GM11168 (cell line): Measurements from ENCODE around the gene RAB33A.

Experiments used
- in situ Hi-C: fragments of 300-500 bp; cut with MboI; formaldehyde crosslinking; loops from one replicate; pipeline ENCODE4 v1.12.0; 2022; ENCODE audit warnings: low sequenced_read_pairs; ENCODE audit not compliant: unreplicated experiment

RAB33A gene

DNA sequence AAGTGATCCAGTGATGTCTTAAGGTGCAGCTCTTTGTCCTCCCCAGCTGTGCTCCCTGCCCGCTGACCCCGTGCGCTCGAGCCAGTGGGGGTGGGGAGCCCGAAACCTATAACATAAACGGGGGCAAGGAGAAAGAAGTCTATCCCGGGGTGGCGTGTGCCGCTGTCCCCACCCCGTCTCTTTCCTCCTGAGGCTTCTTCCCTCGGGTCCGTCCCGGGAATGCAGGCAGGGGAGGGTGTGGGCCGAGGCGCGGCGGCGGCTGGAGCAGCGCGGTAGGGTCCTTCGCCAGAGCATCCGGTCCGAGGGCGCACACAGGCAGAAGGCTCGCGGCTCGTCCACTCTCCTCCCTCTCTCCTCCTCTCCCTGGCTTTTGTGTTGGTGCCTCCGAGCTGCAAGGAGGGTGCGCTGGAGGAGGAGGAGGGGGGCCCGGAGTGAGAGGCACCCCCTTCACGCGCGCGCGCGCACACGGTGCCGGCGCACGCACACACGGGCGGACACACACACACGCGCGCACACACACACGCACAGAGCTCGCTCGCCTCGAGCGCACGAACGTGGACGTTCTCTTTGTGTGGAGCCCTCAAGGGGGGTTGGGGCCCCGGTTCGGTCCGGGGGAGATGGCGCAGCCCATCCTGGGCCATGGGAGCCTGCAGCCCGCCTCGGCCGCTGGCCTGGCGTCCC lies at the start of gene RAB33A:
Gene RAB33A, plus strand, starts transcription at position 517 of the 681 bp plus-strand sequence. Its CDS starts 101 bp downstream, at position 618.
- in situ Hi-C loops: no loop called here

- in situ Hi-C loops: loop anchor here (10.0 kb wide), 1 partner anchor 50 kb away; no protein-coding TSS in a partner anchor
Measured at GRCh38 chrX:130124577-130124976, 47.2 kb upstream of the RAB33A start.

DNA sequence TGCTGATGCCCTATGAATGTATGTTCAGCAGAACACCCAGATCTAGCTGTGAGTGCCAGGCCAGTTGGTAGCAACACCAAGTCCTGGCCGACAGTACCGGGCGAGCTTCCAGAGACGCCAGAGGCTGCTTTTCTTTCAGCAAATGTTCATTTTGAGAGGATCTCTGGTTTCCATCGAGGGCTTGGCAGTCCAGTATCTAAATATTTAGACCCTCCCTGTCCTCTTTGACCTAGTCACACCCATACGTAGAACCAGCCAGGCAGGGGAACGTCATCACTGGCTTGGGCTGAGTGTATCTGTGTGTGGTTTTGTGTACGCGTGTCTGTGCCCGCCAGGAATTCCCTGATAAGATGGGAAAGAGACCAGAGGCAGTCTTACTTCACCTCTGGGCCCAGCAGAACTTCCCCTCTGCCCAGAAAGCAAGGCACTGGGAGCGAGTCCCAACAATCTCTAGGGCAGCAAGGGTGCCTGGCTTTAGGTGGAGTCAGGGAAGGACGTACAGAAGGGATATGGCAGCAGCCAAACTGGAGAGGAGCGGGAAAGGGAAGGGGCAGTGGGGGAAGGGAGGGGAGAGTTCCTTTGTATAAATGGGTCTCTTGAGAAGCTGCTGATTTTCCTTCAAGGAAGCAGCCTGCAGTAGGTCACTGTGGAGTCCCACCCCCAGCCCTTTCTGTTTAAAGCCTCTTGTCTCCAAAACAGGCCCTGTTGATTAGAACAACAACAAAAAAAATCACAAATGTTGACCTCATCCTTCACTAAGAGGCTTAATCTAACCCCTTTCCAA lies 46.5 kb upstream of the RAB33A start:
- in situ Hi-C loops: loop anchor here (10.0 kb wide), 1 partner anchor 50 kb away; no protein-coding TSS in a partner anchor

- in situ Hi-C loops: no loop called here
Measured at GRCh38 chrX:130130990-130131389, 40.8 kb upstream of the RAB33A start.

DNA sequence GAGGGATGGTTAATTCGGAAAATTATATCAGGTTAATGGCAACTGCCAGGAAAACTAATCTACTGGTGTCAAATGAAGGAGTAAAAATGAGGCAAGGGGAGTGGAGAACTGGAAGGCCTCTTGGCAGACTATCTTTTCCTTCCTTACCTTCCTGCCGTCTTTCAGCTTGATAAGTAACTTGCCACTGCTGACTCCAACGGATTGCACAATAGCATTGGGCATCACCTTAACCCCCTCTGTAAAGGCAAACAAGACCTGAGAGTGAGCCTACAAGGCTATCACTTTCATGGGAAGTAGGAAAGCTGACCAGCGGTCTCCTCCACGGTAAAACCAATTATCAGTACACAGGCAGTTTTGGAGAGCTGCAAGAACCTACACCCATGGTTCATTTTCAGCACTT lies 35.3 kb upstream of the RAB33A start:
- in situ Hi-C loops: no loop called here

DNA sequence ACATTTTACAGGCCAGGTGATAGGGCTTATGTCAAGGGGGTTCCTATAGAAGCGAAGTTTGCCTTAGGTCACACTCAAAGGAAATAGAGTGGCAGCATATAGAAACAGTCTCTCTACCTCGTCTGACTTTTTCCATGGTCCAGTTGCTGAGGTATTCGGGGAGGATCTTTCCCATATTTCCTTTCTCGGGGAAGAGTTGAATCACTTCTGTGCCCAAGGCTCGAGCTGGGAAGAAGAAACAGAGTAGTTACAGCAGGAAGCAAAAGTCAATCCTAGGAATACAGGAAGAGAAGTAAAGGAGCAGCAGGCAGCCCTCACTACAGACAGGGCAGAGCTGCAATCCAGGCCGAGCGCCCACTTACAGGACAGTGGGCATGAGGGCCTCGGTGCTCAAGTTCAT lies 34.8 kb upstream of the RAB33A start:
- in situ Hi-C loops: no loop called here

GRCh38 chrX:130139474-130140201 lies 32.1 kb upstream of the RAB33A start:
- in situ Hi-C loops: no loop called here

DNA sequence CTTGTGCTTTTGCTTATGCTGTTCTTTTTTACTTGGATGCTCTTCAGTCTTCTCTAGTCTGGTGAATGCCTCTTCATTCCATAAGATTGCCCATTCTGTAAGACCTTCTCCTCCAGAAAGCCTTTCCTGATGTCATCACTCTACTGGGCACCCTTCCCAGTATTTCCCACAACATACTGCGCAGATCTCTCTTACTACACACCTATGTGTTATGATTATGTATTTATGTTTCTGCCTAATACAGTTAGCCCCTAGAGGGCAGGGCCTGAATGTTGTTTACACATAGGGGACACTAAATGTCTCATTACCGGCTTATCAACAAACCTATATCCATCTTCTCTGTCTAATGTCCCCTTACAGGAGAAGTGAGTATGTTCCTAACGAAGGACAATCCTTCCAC lies 27.3 kb upstream of the RAB33A start:
- in situ Hi-C loops: no loop called here

DNA sequence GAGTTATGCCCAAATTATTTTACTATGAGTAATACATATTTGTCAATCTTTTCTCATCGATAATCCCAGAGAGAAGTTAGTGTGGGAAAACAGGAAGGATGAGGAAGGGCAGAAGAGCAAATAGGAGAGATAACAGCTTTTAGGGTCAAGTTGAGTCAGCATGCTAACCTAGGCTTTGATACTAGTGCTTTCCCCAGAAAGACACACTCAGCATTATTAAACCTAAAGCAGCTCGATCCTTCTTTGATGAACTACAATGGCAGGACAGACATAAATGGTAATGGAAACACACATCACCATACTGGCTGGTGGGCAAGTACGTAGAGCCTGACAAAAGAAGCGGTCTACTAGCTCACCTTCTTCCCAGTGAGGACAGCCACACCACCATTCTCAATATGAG lies 26.6 kb upstream of the RAB33A start:
- in situ Hi-C loops: no loop called here

GRCh38 chrX:130147631-130148030 lies 24.1 kb upstream of the RAB33A start:
- in situ Hi-C loops: no loop called here

- in situ Hi-C loops: no loop called here
Measured at GRCh38 chrX:130155564-130155963, 16.2 kb upstream of the RAB33A start.

DNA sequence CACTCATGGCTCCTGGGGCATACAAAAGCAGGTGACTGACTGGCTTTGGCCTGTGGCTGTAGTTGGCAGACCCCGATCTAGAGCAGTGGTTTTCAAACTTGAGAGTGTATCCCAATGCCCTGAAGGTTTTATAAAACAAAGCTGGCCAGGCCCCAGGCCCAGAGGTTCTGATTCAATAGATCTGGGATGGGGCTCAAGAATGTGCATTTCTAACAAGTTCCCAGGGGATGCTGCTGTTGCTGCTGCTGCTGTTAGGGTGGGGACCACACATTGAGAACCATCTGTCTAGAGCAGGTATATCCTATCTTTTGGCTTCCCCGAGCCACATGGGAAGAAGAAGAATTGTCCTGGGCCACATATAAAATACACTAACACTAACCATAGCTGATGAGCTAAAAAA lies 13.5 kb upstream of the RAB33A start:
- in situ Hi-C loops: no loop called here

DNA sequence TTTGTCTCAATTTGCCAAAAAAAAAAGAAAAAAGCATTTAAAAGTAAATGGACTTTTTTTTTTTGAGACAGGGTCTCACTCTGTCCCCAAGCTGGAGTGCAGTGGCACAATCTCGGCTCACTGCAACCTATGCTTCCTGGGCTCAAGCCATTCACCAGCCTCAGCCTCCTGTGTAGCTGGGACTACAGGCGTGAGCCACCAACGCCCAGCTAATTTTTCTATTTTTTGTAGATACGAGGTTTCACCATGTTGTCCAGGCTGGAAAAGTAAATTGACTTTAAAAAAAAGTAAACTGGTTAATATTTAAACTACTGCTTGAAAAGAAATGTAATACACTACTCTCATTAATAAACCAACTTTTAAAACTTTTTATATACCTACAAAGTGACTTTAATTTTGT lies 12.0 kb upstream of the RAB33A start:
- in situ Hi-C loops: no loop called here

DNA sequence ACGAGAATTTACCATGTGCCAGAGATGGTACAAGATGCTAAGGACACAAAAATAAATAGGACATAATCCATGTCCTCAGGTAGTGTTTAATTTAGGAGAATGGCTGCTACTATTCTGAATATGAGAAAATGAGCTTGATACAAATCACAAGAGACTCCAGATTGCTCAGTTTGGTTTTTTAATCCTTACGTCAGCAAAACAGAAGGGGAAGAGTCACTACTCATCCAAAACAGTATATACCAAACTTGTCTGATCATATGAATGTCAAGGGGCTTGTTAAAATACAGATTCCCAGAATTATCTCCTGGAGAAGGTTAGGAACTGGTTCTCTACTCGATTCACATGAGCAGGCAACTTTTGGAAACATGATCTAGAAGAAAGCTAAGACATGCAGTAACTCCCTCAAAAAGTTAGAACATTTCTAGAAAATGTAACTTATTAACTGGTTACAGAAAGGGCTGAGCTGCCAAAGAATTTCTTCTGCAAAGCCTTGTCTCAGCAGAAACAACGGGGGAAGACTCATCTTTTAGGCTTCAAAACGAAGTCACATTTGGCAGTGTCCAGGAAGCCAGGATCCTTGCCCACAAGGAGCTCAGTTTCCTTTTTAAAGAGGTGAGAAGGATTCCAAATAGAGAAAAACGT lies 9.5 kb upstream of the RAB33A start:
- in situ Hi-C loops: no loop called here

- in situ Hi-C loops: no loop called here
Measured at GRCh38 chrX:130163398-130163797, 8.4 kb upstream of the RAB33A start.

GRCh38 chrX:130165181-130165702 lies 6.5 kb upstream of the RAB33A start:
- in situ Hi-C loops: no loop called here

DNA sequence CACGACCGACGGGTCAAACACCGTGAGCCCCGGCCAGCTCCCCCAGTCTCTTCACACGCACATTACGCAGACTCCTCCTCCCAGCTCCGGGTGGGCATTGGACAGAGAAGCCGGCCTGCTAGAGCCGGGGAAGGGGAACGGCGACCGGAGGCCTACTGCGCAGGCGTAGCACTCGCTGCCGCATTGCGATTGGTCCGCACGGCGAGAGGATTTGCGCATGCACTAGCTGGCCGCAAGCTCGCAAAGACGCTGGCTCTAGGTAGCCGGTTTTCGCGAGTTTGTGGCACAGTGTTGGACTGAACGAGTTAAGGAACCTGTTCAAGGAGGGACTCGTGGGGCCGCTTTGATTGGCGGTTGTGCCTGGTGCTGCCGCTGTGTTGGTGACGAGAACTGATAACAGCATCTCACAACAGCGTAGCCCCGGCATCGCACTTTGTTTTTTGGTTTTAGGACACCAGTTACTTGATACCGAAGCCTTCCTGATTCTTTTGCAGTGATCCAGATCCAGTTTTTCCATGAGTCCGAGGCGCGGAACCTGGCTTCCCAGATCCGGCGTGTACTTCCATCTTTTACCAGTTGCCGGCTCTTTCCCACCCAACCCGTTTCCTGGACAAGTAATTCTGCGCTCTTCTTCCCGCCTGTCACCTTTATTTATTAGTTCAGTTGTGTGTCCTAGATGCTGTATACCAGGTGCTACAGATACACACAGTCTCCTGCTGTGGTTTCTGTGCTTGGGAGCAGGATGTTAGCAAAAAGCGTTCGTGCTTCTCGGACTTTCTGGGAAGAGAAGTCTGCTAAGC lies 5.9 kb upstream of the RAB33A start, which contains the start of gene AIFM1:
Gene AIFM1, minus strand, starts transcription at position 139 of the 800 bp plus-strand sequence. CDS start 185 bp downstream, outside the sequence.
- in situ Hi-C loops: no loop called here

DNA sequence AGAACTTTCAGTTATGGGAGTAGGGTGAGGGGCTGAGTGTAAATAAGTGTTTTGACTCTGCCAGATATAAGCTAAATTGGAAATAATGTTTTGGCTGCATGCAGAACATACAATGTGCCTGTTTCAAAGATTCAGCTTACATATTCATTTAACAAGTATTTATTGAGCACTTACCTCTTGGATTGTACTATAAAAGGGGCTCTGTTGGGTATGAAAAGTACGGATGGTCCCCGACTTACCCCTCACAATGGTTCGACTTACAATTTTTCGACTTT lies 5.3 kb upstream of the RAB33A start:
- in situ Hi-C loops: no loop called here

DNA sequence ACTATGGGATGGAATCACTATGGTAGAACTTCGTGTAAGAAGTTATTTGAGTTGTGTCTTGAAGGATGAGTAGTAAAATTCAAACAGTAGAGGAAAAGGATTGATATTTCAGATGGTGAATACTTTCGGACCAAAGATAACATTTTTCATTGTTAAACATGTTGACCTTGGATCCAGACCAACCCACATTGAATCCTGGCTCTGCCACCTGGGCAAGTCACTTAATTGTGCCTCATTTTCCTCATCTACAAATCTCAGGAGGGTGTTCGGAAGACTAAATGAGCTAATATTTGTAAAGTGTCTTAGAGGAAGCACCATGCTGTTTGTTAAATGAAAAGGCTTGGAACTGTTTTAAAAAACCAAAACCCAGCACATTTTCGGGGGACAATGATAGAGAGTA lies 4.7 kb upstream of the RAB33A start:
- in situ Hi-C loops: no loop called here
